HFFc6 (cell line): ENCODE data around the gene TRMT44. TPM values are rescaled to one million over a fixed set of nuclear protein-coding genes. Genes with fewer than 3 reads are reported as not detected.
"Not testable (repeated sequence)": the region's sequence is repeated elsewhere in the genome, so short reads cannot be mapped to it uniquely, and the experiment has no call there.

Source experiments
- DNase-seq: peaks from one replicate; pipeline ENCODE4 v3.0.0-alpha.2; 2018
- H3K27ac Mint-ChIP-seq: 2 replicates; pipeline ENCODE4 v1.8.0; 2020; ENCODE audit warnings: mild to moderate bottlenecking, mixed read lengths
- H3K27me3 Mint-ChIP-seq: 2 replicates; pipeline ENCODE4 v1.8.0; 2021; ENCODE audit warnings: mild to moderate bottlenecking, moderate library complexity, mixed read lengths; ENCODE audit not compliant: insufficient read depth
- H3K36me3 Mint-ChIP-seq: 2 replicates; pipeline ENCODE4 v1.8.0; 2021; ENCODE audit warnings: low read depth, mixed read lengths
- H3K4me1 Mint-ChIP-seq: 2 replicates; pipeline ENCODE4 v1.8.0; 2020; ENCODE audit warnings: low read depth, mixed read lengths
- H3K4me3 Mint-ChIP-seq: 2 replicates; pipeline ENCODE4 v1.8.0; 2020; ENCODE audit warnings: mild to moderate bottlenecking, moderate library complexity, mixed read lengths
- H3K9me3 Mint-ChIP-seq: 2 replicates; pipeline ENCODE4 v1.8.0; 2020; ENCODE audit warnings: mild to moderate bottlenecking, mixed read lengths
- CTCF ChIP-seq: fragments of 200-600 bp; sonication (generic); IDR thresholded peaks from 2 replicates; pipeline ENCODE4 v1.5.0; 2021; ENCODE audit warnings: antibody characterized with exemption, mild to moderate bottlenecking
- total RNA-seq, 6 experiments: library from RNA; stranded (reverse); fragmentation: NEBNext Ultra II Directional; extraction: Animal tissue kit (Norgen Biotek cat#: 25700); gene quantifications; 2 replicates in 1 of 6; 3 replicates in 5 of 6; pipeline ENCODE4 v1.2.3, GENCODE V29; 2021

Gene TRMT44
- total RNA-seq, 6 experiments from 2014 or later = 8.8 to 10.7 (median 10.0) TPM

- DNase-seq = no peak
- Mint-ChIP-seq H3K27me3 (peaks cover 24% of the 10 kb centered on the region), H3K4me3 (no peak overlapping the region), H3K27ac (no peak overlapping the region), H3K4me1 (peaks cover 26% of the 10 kb centered on the region), H3K9me3 (peaks cover 8% of the 10 kb centered on the region), H3K36me3 (no peaks in the 10 kb centered on the region)
- no peak for TF ChIP-seq CTCF
Measured at GRCh38 chr4:8510611-8511285, 70.2 kb downstream of the TRMT44 start.

GRCh38 chr4:8512510-8512909 lies 71.9 kb downstream of the TRMT44 start:
- H3K9me3 Mint-ChIP-seq = peaks cover 8% of the 10 kb centered on the region
- H3K27me3 Mint-ChIP-seq = peaks cover 20% of the 10 kb centered on the region
- DNase-seq = no peak
- peaks cover 33% of the 10 kb centered on the region for H3K4me1 Mint-ChIP-seq
- H3K36me3 Mint-ChIP-seq = no peaks in the 10 kb centered on the region
- TF ChIP-seq CTCF = no peak
- H3K4me3 Mint-ChIP-seq = no peak overlapping the region
- H3K27ac Mint-ChIP-seq = no peak overlapping the region

GRCh38 chr4:8513080-8513479 lies 72.5 kb downstream of the TRMT44 start:
- H3K4me3 Mint-ChIP-seq, H3K9me3 Mint-ChIP-seq, DNase-seq, H3K27ac Mint-ChIP-seq, H3K36me3 Mint-ChIP-seq: not testable (repeated sequence)
- Mint-ChIP-seq H3K4me1 (peaks cover 31% of the 10 kb centered on the region), H3K27me3 (peaks cover 20% of the 10 kb centered on the region)

GRCh38 chr4:8513931-8514330 lies 73.4 kb downstream of the TRMT44 start:
- no peak for TF ChIP-seq CTCF
- Mint-ChIP-seq H3K4me1 (peaks cover 31% of the 10 kb centered on the region), H3K4me3 (no peak overlapping the region), H3K27me3 (peaks cover 18% of the 10 kb centered on the region), H3K36me3 (no peaks in the 10 kb centered on the region), H3K9me3 (peaks cover 8% of the 10 kb centered on the region), H3K27ac (no peak overlapping the region)
- no peak for DNase-seq

- H3K27ac Mint-ChIP-seq = no peak overlapping the region
- no peak overlapping the region for H3K4me3 Mint-ChIP-seq
- H3K9me3 Mint-ChIP-seq = peaks cover 8% of the 10 kb centered on the region
- H3K27me3 Mint-ChIP-seq = peaks cover 17% of the 10 kb centered on the region
- DNase-seq = no peak
- TF ChIP-seq CTCF = no peak
- H3K36me3 Mint-ChIP-seq = no peaks in the 10 kb centered on the region
- peaks cover 31% of the 10 kb centered on the region for H3K4me1 Mint-ChIP-seq
Measured at GRCh38 chr4:8514391-8514790, 73.8 kb downstream of the TRMT44 start.

- H3K4me1 Mint-ChIP-seq = peaks cover 31% of the 10 kb centered on the region
- DNase-seq = peak; percentile 79
- peak overlapping the region; percentile 46; the same call in 1 of the 2 replicates for H3K27ac Mint-ChIP-seq
- no peak overlapping the region for H3K4me3 Mint-ChIP-seq
- peaks cover 14% of the 10 kb centered on the region for H3K27me3 Mint-ChIP-seq
- H3K36me3 Mint-ChIP-seq = no peaks in the 10 kb centered on the region
- H3K9me3 Mint-ChIP-seq = peaks cover 17% of the 10 kb centered on the region
- no peak for TF ChIP-seq CTCF
Measured at GRCh38 chr4:8515316-8516060, 74.9 kb downstream of the TRMT44 start.
